ENCODE results near the gene ARHGAP9. TPM values are rescaled to one million over a fixed set of nuclear protein-coding genes. Genes with fewer than 3 reads are reported as not detected.

Gene ARHGAP9
- total and polyA plus RNA-seq, 11 donors: 1.7 to 33.4 (median 3.6) TPM

DNA sequence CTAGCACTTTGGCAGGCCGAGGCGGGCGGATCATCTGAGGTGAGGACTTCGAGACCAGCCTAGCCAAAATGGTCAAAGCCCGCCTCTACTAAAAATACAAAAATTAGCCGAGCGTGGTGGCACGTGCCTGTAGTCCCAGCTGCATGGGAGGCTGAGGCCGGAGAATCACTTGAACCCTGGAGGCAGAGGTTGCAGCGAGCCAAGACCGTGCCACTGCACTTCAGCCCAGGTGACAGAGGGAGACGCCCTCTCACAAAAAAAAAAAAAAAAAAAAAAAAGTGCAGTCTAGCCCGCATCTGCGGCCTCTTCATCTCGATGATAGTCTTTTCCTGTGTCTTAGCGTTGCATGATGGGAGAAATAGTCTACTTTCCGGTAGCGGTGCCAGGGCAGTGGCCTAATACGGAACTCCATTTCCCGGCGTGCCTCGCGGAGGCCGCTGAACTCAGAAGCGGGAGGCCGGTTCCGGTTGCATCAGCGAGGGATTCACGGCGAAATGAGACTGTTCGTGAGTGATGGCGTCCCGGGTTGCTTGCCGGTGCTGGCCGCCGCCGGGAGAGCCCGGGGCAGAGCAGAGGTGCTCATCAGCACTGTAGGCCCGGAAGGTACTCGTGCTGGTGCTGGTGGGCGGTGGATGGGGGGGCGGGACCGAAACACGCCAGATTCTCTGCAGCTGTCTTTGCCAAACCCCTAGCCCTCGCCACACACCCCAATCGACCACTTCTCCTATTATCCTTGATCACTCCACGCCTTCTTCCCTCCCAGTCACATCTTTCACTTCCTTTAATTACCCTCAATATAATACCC is 8.1 kb upstream of the ARHGAP9 start, which contains the start of gene MARS1:
Gene MARS1 (plus strand): TSS at position 472 of the 805 bp plus-strand sequence. CDS start 23 bp downstream, at position 495.
- 7 to 11% (median 11%) methylated on average over 47 of the region's 47 CpGs for WGBS, 4 donors
- intact Hi-C loops (cut with DNase I): loop anchor here in 3 of 10 donors (2.0 to 5.0 kb wide), 3 partner anchors 25 to 60 kb away; partner anchors contain the start of gene DCTN2 (in 1 of the 3)
- H3K4me3 ChIP-seq: peak within 1 kb of the TSS; percentile 66 to 97 (median 82)

GRCh38 chr12:57487055-57487596 is 7.5 kb upstream of the ARHGAP9 start:
- intact Hi-C loops (cut with DNase I): loop anchor here in 1 of 10 donors (5.0 kb wide), 1 partner anchor 60 kb away; the partner anchor contains the start of gene DCTN2

More for the DNA sequence above, 8.1 kb upstream of the ARHGAP9 start, which contains the start of gene MARS1:
- Histone ChIP-seq H3K9me3 (no peaks in the 10 kb centered on the region), H3K4me1 (peaks cover 6 to 20% (median 10%) of the 10 kb centered on the region in 12 donors), H3K27ac (peak within 1 kb of the TSS in 11 of 12 donors; percentile 53 to 84 (median 72)), H3K27me3 (no peaks in the 10 kb centered on the region), H3K36me3 (peaks cover 0 to 37% (median 35%) of the 10 kb centered on the region in 9 donors)
- DNase-seq (peak; percentile 94 to 96 (median 95)), ATAC-seq (peak; percentile 98 to 99 (median 98))
- TF ChIP-seq POLR2A (IDR thresholded peaks at IDR 0.05): peak in 1 of 2 donors; percentile 62
- TF ChIP-seq, protein P1, sequence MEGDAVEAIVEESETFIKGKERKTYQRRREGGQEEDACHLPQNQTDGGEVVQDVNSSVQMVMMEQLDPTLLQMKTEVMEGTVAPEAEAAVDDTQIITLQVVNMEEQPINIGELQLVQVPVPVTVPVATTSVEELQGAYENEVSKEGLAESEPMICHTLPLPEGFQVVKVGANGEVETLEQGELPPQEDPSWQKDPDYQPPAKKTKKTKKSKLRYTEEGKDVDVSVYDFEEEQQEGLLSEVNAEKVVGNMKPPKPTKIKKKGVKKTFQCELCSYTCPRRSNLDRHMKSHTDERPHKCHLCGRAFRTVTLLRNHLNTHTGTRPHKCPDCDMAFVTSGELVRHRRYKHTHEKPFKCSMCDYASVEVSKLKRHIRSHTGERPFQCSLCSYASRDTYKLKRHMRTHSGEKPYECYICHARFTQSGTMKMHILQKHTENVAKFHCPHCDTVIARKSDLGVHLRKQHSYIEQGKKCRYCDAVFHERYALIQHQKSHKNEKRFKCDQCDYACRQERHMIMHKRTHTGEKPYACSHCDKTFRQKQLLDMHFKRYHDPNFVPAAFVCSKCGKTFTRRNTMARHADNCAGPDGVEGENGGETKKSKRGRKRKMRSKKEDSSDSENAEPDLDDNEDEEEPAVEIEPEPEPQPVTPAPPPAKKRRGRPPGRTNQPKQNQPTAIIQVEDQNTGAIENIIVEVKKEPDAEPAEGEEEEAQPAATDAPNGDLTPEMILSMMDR (IDR thresholded peaks at IDR 0.05): peak in 1 of 12 donors; percentile 17

GRCh38 chr12:57485695-57486094 is 6.0 kb upstream of the ARHGAP9 start:
- no peak for DNase-seq
- Histone ChIP-seq H3K4me1 (peaks cover 6 to 21% (median 10%) of the 10 kb centered on the region in 12 donors), H3K9me3 (no peaks in the 10 kb centered on the region), H3K27me3 (peaks cover 0 to 6% (median 0%) of the 10 kb centered on the region in 9 donors), H3K36me3 (peaks cover 0 to 18% (median 13%) of the 10 kb centered on the region in 9 donors), H3K27ac (no peak overlapping the region), H3K4me3 (no peak overlapping the region)
- intact Hi-C loops (cut with DNase I): loop anchor here in 1 of 10 donors (5.0 kb wide), 1 partner anchor 62 kb away; the partner anchor contains the start of gene DCTN2
- ATAC-seq: no peak
- no peak for TF ChIP-seq POLR2A (IDR thresholded peaks at IDR 0.05)
- TF ChIP-seq, protein P1 (IDR thresholded peaks at IDR 0.05): no peak

More at GRCh38 chr12:57487055-57487596, 7.5 kb upstream of the ARHGAP9 start:
- H3K4me3 ChIP-seq: peak overlapping the region; percentile 66 to 97 (median 82)
- no peak for TF ChIP-seq POLR2A (IDR thresholded peaks at IDR 0.05)
- TF ChIP-seq, protein P1 (IDR thresholded peaks at IDR 0.05): no peak
- DNase-seq (no peak), ATAC-seq (no peak)
- H3K36me3 ChIP-seq: peaks cover 0 to 33% (median 28%) of the 10 kb centered on the region in 9 donors
- H3K27me3 ChIP-seq: no peaks in the 10 kb centered on the region
- peak overlapping the region in 8 of 12 donors; percentile 53 to 84 (median 72) for H3K27ac ChIP-seq
- peaks cover 6 to 20% (median 10%) of the 10 kb centered on the region in 12 donors for H3K4me1 ChIP-seq
- no peaks in the 10 kb centered on the region for H3K9me3 ChIP-seq
- 92 to 94% (median 93%) methylated on average over 27 of the region's 27 CpGs for WGBS, 4 donors

GRCh38 chr12:57483466-57483865 is 3.8 kb upstream of the ARHGAP9 start:
- no peak overlapping the region for H3K27ac ChIP-seq
- peaks cover 0 to 11% (median 0%) of the 10 kb centered on the region in 9 donors for H3K27me3 ChIP-seq
- peaks cover 0 to 34% (median 4%) of the 10 kb centered on the region in 12 donors for H3K4me1 ChIP-seq
- WGBS, 4 donors: 50 to 57% (median 52%) methylated on average over 5 of the region's 5 CpGs
- no peak for TF ChIP-seq POLR2A (IDR thresholded peaks at IDR 0.05)
- TF ChIP-seq, protein P1 (IDR thresholded peaks at IDR 0.05): no peak
- no peaks in the 10 kb centered on the region for H3K36me3 ChIP-seq
- intact Hi-C loops (cut with DNase I): no loop called here
- DNase-seq (no peak), ATAC-seq (no peak)
- H3K4me3 ChIP-seq: no peak overlapping the region
- no peaks in the 10 kb centered on the region for H3K9me3 ChIP-seq
